ENCODE data around the gene RPIA. TPM values are rescaled to one million over a fixed set of nuclear protein-coding genes. Genes with fewer than 3 reads are reported as not detected.

The RPIA gene
- total RNA-seq, 1 donor from 2014 or later, result 22.4 TPM

DNA sequence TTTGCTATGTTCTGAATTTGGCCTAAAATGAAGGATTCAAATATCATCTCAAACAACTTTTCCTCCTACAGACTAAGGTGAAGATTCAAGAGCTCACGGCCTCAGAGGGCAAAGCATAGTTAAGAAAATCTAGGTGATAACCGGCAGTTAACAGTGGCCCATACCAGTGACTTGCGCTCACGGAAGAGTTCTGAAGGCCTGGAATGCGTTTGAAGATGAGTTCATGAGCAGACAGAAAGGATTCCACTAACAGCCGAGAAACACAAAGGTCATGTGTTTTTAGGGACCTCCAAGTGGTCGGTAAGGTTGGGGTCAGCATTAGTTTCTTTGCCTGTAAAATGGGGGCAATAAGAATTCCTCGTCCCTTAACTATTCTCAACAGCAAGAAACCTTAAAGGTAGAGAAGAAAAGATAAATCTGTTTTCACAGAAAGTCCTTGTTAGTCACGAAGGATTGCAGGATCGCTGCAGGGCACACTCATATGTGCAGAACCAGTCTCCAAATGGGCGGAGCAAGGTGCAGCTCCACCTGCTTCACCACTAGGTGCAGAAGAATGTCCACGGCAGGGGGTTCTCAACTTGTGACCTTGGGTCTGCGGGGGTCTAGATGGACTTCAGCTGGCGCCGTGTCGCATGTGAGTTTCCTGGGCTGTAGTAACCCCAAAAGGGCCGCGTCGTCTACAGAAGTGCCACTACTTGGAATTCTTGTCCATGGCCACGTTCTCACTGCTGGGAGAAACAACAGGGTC lies 708 bp upstream of the RPIA start:
- Mint-ChIP-seq H3K36me3 (ENCODE audit: low read depth, unreplicated experiment) (peaks cover 15% of the 10 kb centered on the region), H3K9me3 (ENCODE audit: unreplicated experiment) (peaks cover 6% of the 10 kb centered on the region), H3K4me1 (ENCODE audit: unreplicated experiment) (peaks cover 20% of the 10 kb centered on the region), H3K27me3 (ENCODE audit: unreplicated experiment) (peaks cover 5% of the 10 kb centered on the region), H3K4me3 (ENCODE audit: unreplicated experiment) (peak overlapping the region; percentile 97), H3K27ac (ENCODE audit: unreplicated experiment) (peak overlapping the region; percentile 84)
- no peak for DNase-seq (ENCODE audit: low spot score)
- TF ChIP-seq, protein P1, sequence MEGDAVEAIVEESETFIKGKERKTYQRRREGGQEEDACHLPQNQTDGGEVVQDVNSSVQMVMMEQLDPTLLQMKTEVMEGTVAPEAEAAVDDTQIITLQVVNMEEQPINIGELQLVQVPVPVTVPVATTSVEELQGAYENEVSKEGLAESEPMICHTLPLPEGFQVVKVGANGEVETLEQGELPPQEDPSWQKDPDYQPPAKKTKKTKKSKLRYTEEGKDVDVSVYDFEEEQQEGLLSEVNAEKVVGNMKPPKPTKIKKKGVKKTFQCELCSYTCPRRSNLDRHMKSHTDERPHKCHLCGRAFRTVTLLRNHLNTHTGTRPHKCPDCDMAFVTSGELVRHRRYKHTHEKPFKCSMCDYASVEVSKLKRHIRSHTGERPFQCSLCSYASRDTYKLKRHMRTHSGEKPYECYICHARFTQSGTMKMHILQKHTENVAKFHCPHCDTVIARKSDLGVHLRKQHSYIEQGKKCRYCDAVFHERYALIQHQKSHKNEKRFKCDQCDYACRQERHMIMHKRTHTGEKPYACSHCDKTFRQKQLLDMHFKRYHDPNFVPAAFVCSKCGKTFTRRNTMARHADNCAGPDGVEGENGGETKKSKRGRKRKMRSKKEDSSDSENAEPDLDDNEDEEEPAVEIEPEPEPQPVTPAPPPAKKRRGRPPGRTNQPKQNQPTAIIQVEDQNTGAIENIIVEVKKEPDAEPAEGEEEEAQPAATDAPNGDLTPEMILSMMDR (IDR thresholded peaks at IDR 0.05; ENCODE audit: unreplicated experiment), result no peak

GRCh38 chr2:88692187-88692586 lies 714 bp downstream of the RPIA start:
- H3K4me3 Mint-ChIP-seq (ENCODE audit: unreplicated experiment), result peak overlapping the region; percentile 96
- peaks cover 5% of the 10 kb centered on the region for H3K27me3 Mint-ChIP-seq (ENCODE audit: unreplicated experiment)
- H3K36me3 Mint-ChIP-seq (ENCODE audit: low read depth, unreplicated experiment), result peaks cover 15% of the 10 kb centered on the region
- H3K27ac Mint-ChIP-seq (ENCODE audit: unreplicated experiment), result peak overlapping the region; percentile 28
- H3K4me1 Mint-ChIP-seq (ENCODE audit: unreplicated experiment), result peaks cover 20% of the 10 kb centered on the region
- peak; percentile 20 for DNase-seq (ENCODE audit: low spot score)
- H3K9me3 Mint-ChIP-seq (ENCODE audit: unreplicated experiment), result peaks cover 1% of the 10 kb centered on the region
- TF ChIP-seq, protein P1 (IDR thresholded peaks at IDR 0.05; ENCODE audit: unreplicated experiment), result no peak

DNA sequence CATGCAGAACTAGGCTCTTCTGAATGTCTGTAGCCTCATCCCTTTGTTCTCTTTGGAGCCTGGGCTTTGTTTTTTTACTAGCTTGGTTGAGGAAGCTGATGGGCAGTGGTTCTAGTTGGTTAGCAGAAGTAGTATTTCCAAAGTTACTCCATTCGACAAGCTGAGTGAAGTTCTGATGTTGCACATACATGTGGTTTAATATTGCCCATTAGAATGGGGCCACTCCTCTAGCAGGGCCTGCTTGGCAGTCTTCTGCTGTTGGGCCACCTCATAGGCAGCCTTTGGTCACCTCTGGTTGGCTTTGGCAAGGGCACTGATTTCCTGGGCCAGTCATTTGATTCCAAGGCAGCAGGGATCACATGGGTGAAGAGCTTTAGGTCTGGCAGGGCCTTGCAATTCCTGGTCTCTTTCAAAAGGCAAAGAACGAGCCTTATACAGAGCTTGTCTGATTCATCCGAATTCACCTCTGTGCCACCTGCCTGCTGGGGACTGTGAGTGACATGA lies 2.5 kb downstream of the RPIA start:
- no peak for DNase-seq (ENCODE audit: low spot score)
- Mint-ChIP-seq H3K4me3 (ENCODE audit: unreplicated experiment) (no peak overlapping the region), H3K27me3 (ENCODE audit: unreplicated experiment) (peaks cover 5% of the 10 kb centered on the region), H3K27ac (ENCODE audit: unreplicated experiment) (no peak overlapping the region), H3K9me3 (ENCODE audit: unreplicated experiment) (no peaks in the 10 kb centered on the region), H3K36me3 (ENCODE audit: low read depth, unreplicated experiment) (peaks cover 22% of the 10 kb centered on the region), H3K4me1 (ENCODE audit: unreplicated experiment) (peaks cover 24% of the 10 kb centered on the region)
- TF ChIP-seq, protein P1 (IDR thresholded peaks at IDR 0.05; ENCODE audit: unreplicated experiment), result no peak

GRCh38 chr2:88696611-88697010 lies 5.1 kb downstream of the RPIA start:
- DNase-seq (ENCODE audit: low spot score), result no peak
- H3K4me3 Mint-ChIP-seq (ENCODE audit: unreplicated experiment), result no peak overlapping the region
- H3K9me3 Mint-ChIP-seq (ENCODE audit: unreplicated experiment), result no peaks in the 10 kb centered on the region
- H3K27me3 Mint-ChIP-seq (ENCODE audit: unreplicated experiment), result no peaks in the 10 kb centered on the region
- H3K27ac Mint-ChIP-seq (ENCODE audit: unreplicated experiment), result no peak overlapping the region
- TF ChIP-seq, protein P1 (IDR thresholded peaks at IDR 0.05; ENCODE audit: unreplicated experiment), result no peak
- H3K4me1 Mint-ChIP-seq (ENCODE audit: unreplicated experiment), result peaks cover 14% of the 10 kb centered on the region
- peaks cover 13% of the 10 kb centered on the region for H3K36me3 Mint-ChIP-seq (ENCODE audit: low read depth, unreplicated experiment)

DNA sequence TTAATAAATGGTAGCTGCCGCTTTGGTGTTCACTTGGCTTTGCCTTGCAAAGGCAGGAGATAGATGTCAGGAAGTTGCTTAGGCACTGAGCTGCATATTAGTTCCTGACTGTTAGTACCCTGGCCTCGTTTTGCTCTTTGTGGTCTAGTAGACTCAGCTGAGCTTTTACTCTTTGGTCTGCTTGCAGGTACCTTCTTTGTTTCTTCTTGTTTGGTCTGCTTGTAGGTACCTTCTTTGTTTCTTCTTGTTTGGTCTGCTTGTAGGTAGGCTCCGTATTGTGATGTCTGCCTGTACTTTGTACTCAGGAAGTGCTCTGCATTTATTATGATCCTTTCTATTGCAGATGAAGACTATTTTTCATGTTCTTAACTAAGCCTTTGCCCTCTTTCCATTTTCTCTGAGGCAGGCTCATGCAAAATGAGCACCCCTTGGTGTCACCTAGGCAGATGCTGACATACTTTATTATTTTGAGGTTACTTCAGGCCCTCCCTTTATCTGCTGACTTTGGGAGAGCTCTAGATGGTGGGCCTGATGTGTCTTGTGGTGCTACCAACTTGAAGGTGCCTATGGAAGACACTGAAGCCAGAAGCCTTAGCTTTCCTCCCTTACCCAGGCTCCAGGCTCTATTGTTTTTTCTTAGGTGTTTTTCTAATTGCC lies 6.0 kb downstream of the RPIA start:
- H3K27ac Mint-ChIP-seq (ENCODE audit: unreplicated experiment), result no peak overlapping the region
- no peak for DNase-seq (ENCODE audit: low spot score)
- TF ChIP-seq, protein P1 (IDR thresholded peaks at IDR 0.05; ENCODE audit: unreplicated experiment), result no peak
- no peaks in the 10 kb centered on the region for H3K27me3 Mint-ChIP-seq (ENCODE audit: unreplicated experiment)
- H3K36me3 Mint-ChIP-seq (ENCODE audit: low read depth, unreplicated experiment), result peaks cover 21% of the 10 kb centered on the region
- H3K4me3 Mint-ChIP-seq (ENCODE audit: unreplicated experiment), result no peak overlapping the region
- no peaks in the 10 kb centered on the region for H3K9me3 Mint-ChIP-seq (ENCODE audit: unreplicated experiment)
- H3K4me1 Mint-ChIP-seq (ENCODE audit: unreplicated experiment), result peaks cover 7% of the 10 kb centered on the region
